ENCODE data around the gene SLC12A7.

GRCh38 chr5:1132570-1132969 is 20.7 kb upstream of the SLC12A7 start:
- TF ChIP-seq POLR2A (IDR thresholded peaks at IDR 0.05) (no peak), CTCF (IDR thresholded peaks at IDR 0.05) (no peak), EP300 (IDR thresholded peaks at IDR 0.05) (no peak)

Data from ovary (tissue), 3 donors.